HG03108 (cell line): ENCODE measurements around the gene GRK2.
"Not testable (repeated sequence)": the region's sequence is repeated elsewhere in the genome, so short reads cannot be mapped to it uniquely, and the experiment has no call there.

Source experiments
- ATAC-seq: cut with Tn5 transposase; IDR thresholded peaks from one replicate; pipeline ENCODE4 v1.9.1; 2021; ENCODE audit warnings: moderate library complexity; ENCODE audit not compliant: unreplicated experiment

The GRK2 gene

DNA sequence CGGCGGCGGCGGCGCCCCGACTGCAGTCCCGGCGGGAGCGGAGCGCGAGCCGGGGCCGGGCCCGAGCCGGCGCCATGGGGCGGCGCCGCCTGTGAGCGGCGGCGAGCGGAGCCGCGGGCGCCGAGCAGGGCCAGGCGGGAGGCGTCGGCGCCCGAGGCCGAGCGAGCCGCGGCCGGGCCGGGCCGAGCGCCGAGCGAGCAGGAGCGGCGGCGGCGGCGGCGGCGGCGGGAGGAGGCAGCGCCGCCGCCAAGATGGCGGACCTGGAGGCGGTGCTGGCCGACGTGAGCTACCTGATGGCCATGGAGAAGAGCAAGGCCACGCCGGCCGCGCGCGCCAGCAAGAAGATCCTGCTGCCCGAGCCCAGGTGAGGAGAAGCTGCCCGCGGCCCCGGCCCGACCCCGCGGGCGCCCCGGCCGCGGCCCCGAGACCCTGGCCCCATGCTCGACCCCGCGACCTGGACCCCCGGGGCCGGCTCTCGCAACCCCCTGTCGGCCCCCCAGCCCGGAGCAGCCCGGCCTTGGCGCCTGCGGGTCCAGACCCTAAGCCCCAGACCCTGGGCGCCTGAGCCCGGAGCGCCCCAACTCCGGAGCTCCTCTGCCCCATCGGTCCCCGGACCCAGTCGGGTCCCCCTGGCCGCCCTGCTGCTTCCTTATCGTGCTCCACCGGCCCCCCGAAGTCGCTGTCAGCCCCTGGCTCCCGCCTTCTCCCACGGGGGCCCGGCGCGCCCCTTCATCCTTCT is at the start of gene GRK2:
Gene GRK2 (plus strand): TSS at position 25 of the 739 bp plus-strand sequence. CDS start 227 bp downstream, at position 252.
- ATAC-seq, result no peak

- no peak for ATAC-seq
These were observed 38.5 kb upstream of the GRK2 start for GRCh38 chr11:67227726-67228125.

DNA sequence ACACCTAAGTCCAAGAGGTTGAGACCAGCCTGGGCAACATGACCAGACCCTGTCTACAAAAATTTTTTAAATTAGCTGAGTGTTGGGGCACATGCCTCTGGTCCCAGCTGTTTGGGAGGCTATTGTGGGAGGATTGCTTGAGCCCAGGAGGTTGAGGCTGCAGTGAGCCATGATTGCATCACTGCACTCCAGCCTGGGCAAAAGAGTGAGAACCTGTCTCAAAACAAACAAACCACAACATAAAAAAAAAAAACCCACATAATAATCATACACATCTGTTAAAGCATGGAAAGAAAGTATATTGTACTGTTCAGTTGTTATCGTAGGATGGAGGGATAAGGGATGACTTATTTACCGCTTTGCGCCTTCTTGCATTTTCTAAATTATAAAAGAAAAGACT is 35.9 kb upstream of the GRK2 start:
- ATAC-seq, result no peak

DNA sequence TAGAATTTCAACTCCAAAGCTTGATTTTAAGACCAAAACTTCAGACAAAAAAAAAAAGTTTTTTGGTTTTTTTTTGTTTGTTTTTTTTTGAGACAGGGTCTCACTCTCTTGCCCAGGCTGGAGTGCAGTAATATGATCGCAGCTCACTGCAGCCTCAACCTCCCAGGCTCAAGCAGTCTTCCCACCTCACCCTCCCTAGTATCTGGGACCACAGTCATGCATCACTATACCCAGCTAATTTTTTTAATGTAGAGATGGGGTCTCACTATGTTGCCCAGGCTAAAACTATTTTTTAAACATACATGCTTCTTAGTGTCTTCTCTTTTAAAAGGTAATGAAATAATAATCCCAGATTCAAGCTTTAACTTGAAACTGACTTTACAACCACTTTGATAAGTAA is 35.4 kb upstream of the GRK2 start:
- no peak for ATAC-seq

- no peak for ATAC-seq
These were observed 32.6 kb upstream of the GRK2 start for GRCh38 chr11:67233584-67234190.

- not testable (repeated sequence) for ATAC-seq
These were observed 31.7 kb upstream of the GRK2 start for GRCh38 chr11:67234571-67234970.

GRCh38 chr11:67237574-67237973 is 28.7 kb upstream of the GRK2 start:
- no peak for ATAC-seq

DNA sequence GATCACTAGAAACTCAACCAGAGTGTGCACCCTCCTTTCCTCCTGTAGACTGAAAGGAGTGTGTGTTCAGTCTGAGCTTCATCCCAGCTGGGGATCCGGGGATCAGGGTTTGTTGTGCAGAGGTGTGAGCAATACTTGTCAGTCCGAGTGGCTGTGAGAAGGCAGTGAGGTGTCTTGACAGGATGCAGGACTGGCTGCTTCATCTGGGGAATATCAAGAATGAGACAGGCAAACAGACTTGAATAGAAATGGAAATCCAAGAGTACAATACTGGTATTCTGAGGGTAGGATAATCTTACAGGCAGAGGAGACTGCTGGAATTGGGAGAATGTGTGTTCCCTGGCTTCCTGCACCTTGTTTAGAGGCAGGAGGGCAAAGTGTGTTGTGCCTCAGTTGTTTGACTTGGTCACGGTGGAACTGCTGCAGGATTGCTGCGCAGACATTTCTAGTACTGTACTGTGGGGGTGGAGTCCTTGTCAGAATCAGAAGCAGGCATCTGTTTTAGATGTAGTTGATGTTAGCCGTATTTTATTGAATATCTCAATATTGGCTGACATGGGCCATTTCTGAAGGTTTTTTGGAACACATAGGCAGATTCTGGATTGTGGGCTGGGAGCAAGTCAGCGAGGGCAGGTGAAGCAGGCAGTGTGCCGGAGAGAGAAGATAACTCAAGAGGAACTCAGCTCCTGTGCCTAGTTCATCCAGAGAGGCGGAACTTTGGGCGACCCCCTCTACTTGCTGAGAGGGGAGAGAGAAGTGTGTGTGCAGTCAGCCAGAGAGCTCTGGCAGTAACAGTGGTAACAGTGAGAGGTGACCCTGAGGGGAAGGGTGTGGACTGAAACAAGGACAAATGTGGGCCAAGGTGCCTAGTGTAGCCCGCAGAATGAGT is 27.1 kb upstream of the GRK2 start:
- ATAC-seq, result no peak

GRCh38 chr11:67239783-67240575 is 26.3 kb upstream of the GRK2 start:
- peak; percentile 77 for ATAC-seq

DNA sequence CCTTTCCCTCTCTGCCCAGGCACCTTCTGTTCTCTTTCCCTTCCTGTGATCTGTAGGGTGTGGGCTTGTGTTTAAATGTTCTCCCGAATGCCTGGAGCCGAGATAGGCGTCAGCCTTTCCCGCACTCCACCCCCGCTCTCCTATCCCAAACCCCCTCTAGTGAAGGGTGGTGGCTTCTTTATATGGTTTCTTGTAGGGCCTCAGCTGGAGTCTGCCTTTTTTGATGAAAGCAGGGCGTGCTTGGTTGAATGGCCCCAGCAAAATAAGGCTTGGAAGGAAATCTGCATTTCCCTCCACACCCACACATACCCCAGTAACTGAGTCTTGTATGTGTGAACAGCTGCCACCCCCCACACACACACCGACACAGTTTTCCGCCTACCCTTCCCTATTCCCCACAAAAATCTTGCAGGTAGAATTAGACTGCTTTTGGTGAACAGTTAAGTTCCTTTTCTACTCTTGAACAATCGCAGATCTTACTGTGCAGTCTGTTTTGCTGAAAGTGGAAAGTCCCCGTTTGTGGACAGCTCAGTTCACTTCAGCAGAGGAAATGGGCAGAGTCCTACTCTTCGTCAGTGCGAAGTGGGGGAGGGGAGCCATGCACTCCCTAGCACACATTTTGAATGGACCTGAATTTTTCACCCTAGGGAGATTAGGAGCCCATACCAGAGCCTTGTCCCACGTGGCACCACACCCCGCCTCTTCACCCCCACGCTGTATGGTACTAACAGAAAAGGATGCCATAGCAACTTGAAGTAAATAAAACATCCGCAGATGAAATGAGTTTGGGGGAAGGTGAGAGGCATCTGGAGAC is 25.5 kb upstream of the GRK2 start:
- ATAC-seq, result peak; percentile 22

GRCh38 chr11:67242548-67242947 is 23.7 kb upstream of the GRK2 start:
- no peak for ATAC-seq

DNA sequence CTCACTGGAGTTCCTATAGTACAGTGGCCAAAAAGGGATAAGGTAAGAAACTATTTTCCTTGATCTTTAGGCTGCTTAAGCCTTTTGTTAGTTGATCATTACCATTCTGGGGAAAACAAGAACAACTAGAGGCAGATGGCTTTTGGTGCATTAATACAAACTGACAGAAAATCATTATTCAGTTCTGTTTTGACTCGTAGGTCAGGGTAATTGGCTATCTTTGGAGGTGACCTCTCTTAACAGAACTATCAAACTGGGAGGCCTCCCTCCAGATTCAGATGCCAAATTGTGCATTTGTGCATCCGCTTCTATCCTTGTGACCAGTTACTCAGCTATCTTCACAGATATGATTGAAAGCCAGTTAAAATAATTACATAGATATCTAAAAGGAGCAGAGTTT is 23.2 kb upstream of the GRK2 start:
- ATAC-seq, result no peak

- ATAC-seq, result no peak
These were observed 21.2 kb upstream of the GRK2 start for GRCh38 chr11:67245046-67245445.

GRCh38 chr11:67247946-67248550 is 18.2 kb upstream of the GRK2 start:
- ATAC-seq, result no peak

- no peak for ATAC-seq
These were observed 17.6 kb upstream of the GRK2 start for GRCh38 chr11:67248653-67249052.

DNA sequence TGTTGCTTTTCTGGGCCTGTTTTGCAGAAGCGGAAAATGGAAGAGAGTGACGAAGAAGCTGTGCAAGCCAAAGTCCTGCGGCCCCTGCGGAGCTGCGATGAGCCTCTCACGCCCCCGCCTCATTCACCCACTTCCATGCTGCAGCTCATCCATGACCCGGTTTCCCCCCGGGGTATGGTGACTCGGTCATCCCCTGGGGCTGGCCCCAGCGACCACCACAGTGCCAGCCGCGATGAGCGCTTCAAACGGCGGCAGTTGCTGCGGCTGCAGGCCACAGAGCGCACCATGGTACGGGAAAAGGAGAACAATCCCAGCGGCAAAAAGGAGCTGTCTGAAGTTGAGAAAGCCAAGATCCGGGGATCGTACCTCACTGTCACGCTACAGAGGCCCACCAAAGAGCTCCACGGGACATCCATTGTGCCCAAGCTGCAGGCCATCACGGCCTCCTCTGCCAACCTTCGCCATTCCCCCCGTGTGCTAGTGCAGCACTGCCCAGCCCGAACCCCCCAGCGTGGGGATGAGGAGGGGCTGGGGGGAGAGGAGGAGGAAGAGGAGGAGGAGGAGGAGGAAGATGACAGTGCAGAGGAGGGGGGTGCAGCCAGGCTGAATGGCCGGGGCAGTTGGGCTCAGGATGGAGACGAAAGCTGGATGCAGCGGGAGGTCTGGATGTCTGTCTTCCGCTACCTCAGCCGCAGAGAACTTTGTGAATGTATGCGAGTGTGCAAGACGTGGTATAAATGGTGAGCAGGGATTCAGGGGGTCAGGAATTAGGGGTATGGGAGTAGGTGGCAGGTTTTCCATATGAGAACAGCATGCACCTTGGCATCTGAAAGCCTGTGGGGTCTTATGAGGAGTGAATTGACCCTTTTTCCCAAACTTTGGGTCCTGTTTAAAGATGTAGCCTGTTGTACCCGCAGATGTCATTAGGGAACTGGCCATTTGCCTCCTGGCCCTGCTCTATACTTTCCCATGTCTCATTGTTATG is 15.9 kb upstream of the GRK2 start:
- ATAC-seq, result no peak

- no peak for ATAC-seq
These were observed 14.4 kb upstream of the GRK2 start for GRCh38 chr11:67251841-67252240.

DNA sequence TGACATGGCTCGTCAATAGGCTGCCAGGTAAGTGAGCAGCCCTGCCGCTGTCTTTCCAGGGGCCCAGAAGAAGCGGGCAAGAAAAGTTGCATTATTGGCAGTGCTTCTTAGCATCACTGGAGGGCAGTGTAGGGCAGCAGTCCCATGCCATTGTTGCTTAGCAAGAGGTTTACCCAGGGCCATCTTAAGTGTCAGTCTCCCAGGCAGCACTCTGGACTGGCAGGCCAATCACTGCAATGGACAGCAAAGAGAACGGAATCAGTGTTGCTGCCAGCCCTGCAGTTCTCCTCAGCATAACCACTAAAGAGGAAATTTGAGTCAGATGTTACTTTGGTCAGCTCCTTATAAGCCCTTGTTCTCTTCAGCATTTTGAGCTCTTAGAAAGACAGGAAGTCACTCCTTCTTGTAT is 13.4 kb upstream of the GRK2 start:
- no peak for ATAC-seq
